Suprapubic skin (tissue), 4 donors: ENCODE data around the gene PRR33.

Experiments used
- EP300 ChIP-seq: sonication (generic); formaldehyde crosslinking; IDR thresholded peaks from one replicate; pipeline ENCODE4 v1.6.1; 2017; ENCODE audit warnings: antibody characterized with exemption
- POLR2A ChIP-seq, 2 donors: fragments of 450-650 bp; IDR thresholded peaks; one replicate each; pipeline ENCODE4 v1.6.1; 2017; ENCODE audit warnings: antibody characterized with exemption in 2 of 2, mild to moderate bottlenecking in 2 of 2, moderate library complexity in 2 of 2
- POLR2AphosphoS5 ChIP-seq, 3 donors: sonication (generic); formaldehyde crosslinking; IDR thresholded peaks; one replicate each; pipeline ENCODE4 v1.6.1; 2017; ENCODE audit warnings: antibody characterized with exemption in 3 of 3
- TF ChIP-seq, protein P1 (sequence below), 2 donors: fragments of 200-600 bp in 1 of 2; fragments of 450-650 bp in 1 of 2; sonication (generic) in 1 of 2; IDR thresholded peaks; one replicate each; pipeline ENCODE4 v1.5.1; 2016 to 2019; ENCODE audit warnings: antibody characterized with exemption in 2 of 2, mild to moderate bottlenecking in 1 of 2, moderate library complexity in 1 of 2

- TF ChIP-seq, protein P1, sequence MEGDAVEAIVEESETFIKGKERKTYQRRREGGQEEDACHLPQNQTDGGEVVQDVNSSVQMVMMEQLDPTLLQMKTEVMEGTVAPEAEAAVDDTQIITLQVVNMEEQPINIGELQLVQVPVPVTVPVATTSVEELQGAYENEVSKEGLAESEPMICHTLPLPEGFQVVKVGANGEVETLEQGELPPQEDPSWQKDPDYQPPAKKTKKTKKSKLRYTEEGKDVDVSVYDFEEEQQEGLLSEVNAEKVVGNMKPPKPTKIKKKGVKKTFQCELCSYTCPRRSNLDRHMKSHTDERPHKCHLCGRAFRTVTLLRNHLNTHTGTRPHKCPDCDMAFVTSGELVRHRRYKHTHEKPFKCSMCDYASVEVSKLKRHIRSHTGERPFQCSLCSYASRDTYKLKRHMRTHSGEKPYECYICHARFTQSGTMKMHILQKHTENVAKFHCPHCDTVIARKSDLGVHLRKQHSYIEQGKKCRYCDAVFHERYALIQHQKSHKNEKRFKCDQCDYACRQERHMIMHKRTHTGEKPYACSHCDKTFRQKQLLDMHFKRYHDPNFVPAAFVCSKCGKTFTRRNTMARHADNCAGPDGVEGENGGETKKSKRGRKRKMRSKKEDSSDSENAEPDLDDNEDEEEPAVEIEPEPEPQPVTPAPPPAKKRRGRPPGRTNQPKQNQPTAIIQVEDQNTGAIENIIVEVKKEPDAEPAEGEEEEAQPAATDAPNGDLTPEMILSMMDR (IDR thresholded peaks at IDR 0.05) = no peak
- TF ChIP-seq EP300 (no peak), POLR2A (IDR thresholded peaks at IDR 0.05) (no peak), POLR2AphosphoS5 (IDR thresholded peaks at IDR 0.05) (no peak)
Measured at GRCh38 chr11:1851468-1852180, 40.1 kb downstream of the PRR33 start.
